HUES48 (cell line): Measurements from ENCODE around the gene ROBO3.

ENCODE experiments used
- H3K27ac ChIP-seq: one replicate; pipeline ENCODE4 v1.7.0; 2013; ENCODE audit warnings: low read depth, low read length, inconsistent platforms
- H3K27me3 ChIP-seq: 2 replicates; pipeline ENCODE4 v1.6.1; 2013; ENCODE audit warnings: mild to moderate bottlenecking, low read length; ENCODE audit not compliant: control insufficient read depth, insufficient read depth
- H3K36me3 ChIP-seq: 2 replicates; pipeline ENCODE4 v1.6.1; 2013; ENCODE audit warnings: low read length; ENCODE audit not compliant: control insufficient read depth, insufficient read depth
- H3K4me1 ChIP-seq: 2 replicates; pipeline ENCODE4 v1.6.1; 2013; ENCODE audit warnings: mild to moderate bottlenecking, low read length; ENCODE audit not compliant: control insufficient read depth, insufficient read depth
- H3K4me3 ChIP-seq: 2 replicates; pipeline ENCODE4 v1.5.1; 2013; ENCODE audit warnings: mild to moderate bottlenecking, low read depth, low read length
- H3K9ac ChIP-seq: 2 replicates; pipeline ENCODE4 v1.6.1; 2013; ENCODE audit warnings: mild to moderate bottlenecking, low read depth, low read length, moderate library complexity
- H3K9me3 ChIP-seq: 2 replicates; pipeline ENCODE4 v1.6.1; 2013; ENCODE audit warnings: low read length; ENCODE audit not compliant: control insufficient read depth, insufficient read depth

The ROBO3 gene

GRCh38 chr11:124834526-124835180 is 30.6 kb upstream of the ROBO3 start:
- Histone ChIP-seq H3K27ac (no peak overlapping the region), H3K4me3 (no peak overlapping the region), H3K27me3 (peaks cover 47% of the 10 kb centered on the region), H3K4me1 (peaks cover 4% of the 10 kb centered on the region; the same call in 1 of the 2 replicates), H3K36me3 (no peaks in the 10 kb centered on the region), H3K9me3 (no peaks in the 10 kb centered on the region), H3K9ac (no peak overlapping the region)

GRCh38 chr11:124835918-124836317 is 29.3 kb upstream of the ROBO3 start:
- Histone ChIP-seq H3K27me3 (peaks cover 59% of the 10 kb centered on the region), H3K9me3 (no peaks in the 10 kb centered on the region), H3K4me1 (peaks cover 8% of the 10 kb centered on the region), H3K27ac (no peak overlapping the region), H3K36me3 (no peaks in the 10 kb centered on the region), H3K9ac (no peak overlapping the region), H3K4me3 (no peak overlapping the region)

- H3K27me3 ChIP-seq, result peaks cover 69% of the 10 kb centered on the region
- no peak overlapping the region for H3K9ac ChIP-seq
- no peak overlapping the region for H3K27ac ChIP-seq
Observed at GRCh38 chr11:124837491-124837856, 27.8 kb upstream of the ROBO3 start.

GRCh38 chr11:124838805-124839127 is 26.5 kb upstream of the ROBO3 start:
- Histone ChIP-seq H3K4me1 (peaks cover 12% of the 10 kb centered on the region), H3K4me3 (0 out of 2 replicates have a peak overlapping the region, but pooled peaks have one; percentile 48), H3K27ac (no peak overlapping the region), H3K36me3 (no peaks in the 10 kb centered on the region), H3K9me3 (no peaks in the 10 kb centered on the region), H3K9ac (no peak overlapping the region), H3K27me3 (peaks cover 80% of the 10 kb centered on the region)

More at GRCh38 chr11:124837491-124837856, 27.8 kb upstream of the ROBO3 start:
- no peaks in the 10 kb centered on the region for H3K36me3 ChIP-seq
- peaks cover 8% of the 10 kb centered on the region for H3K4me1 ChIP-seq
- no peaks in the 10 kb centered on the region for H3K9me3 ChIP-seq
- H3K4me3 ChIP-seq, result no peak overlapping the region

GRCh38 chr11:124839128-124839971 is 25.9 kb upstream of the ROBO3 start:
- Histone ChIP-seq H3K9me3 (no peaks in the 10 kb centered on the region), H3K4me1 (peaks cover 13% of the 10 kb centered on the region), H3K36me3 (no peaks in the 10 kb centered on the region), H3K4me3 (peak overlapping the region; percentile 48), H3K27me3 (peaks cover 86% of the 10 kb centered on the region), H3K27ac (no peak overlapping the region), H3K9ac (no peak overlapping the region)

- H3K4me3 ChIP-seq, result peak overlapping the region; percentile 48
- H3K36me3 ChIP-seq, result no peaks in the 10 kb centered on the region
- peaks cover 19% of the 10 kb centered on the region for H3K4me1 ChIP-seq
- no peak overlapping the region for H3K9ac ChIP-seq
- no peaks in the 10 kb centered on the region for H3K9me3 ChIP-seq
- H3K27me3 ChIP-seq, result peaks cover 94% of the 10 kb centered on the region
- no peak overlapping the region for H3K27ac ChIP-seq
Observed at GRCh38 chr11:124839972-124840621, 25.1 kb upstream of the ROBO3 start.

GRCh38 chr11:124840666-124841065 is 24.6 kb upstream of the ROBO3 start:
- Histone ChIP-seq H3K9ac (no peak overlapping the region), H3K36me3 (no peaks in the 10 kb centered on the region), H3K27me3 (peaks cover 96% of the 10 kb centered on the region), H3K4me3 (no peak overlapping the region), H3K27ac (no peak overlapping the region), H3K4me1 (peaks cover 19% of the 10 kb centered on the region), H3K9me3 (no peaks in the 10 kb centered on the region)

- no peaks in the 10 kb centered on the region for H3K9me3 ChIP-seq
- H3K4me3 ChIP-seq, result no peak overlapping the region
- no peak overlapping the region for H3K27ac ChIP-seq
- no peak overlapping the region for H3K9ac ChIP-seq
- H3K36me3 ChIP-seq, result no peaks in the 10 kb centered on the region
- peaks cover 97% of the 10 kb centered on the region for H3K27me3 ChIP-seq
- H3K4me1 ChIP-seq, result peaks cover 19% of the 10 kb centered on the region
Observed at GRCh38 chr11:124841201-124841600, 24.0 kb upstream of the ROBO3 start.

- H3K9ac ChIP-seq, result no peak overlapping the region
- H3K4me3 ChIP-seq, result no peak overlapping the region
- no peaks in the 10 kb centered on the region for H3K36me3 ChIP-seq
- no peak overlapping the region for H3K27ac ChIP-seq
- peaks cover 100% of the 10 kb centered on the region for H3K27me3 ChIP-seq
- H3K9me3 ChIP-seq, result no peaks in the 10 kb centered on the region
- H3K4me1 ChIP-seq, result peaks cover 19% of the 10 kb centered on the region
Observed at GRCh38 chr11:124841840-124842239, 23.4 kb upstream of the ROBO3 start.

- Histone ChIP-seq H3K4me1 (peaks cover 16% of the 10 kb centered on the region), H3K9ac (no peak overlapping the region), H3K36me3 (no peaks in the 10 kb centered on the region), H3K9me3 (no peaks in the 10 kb centered on the region), H3K4me3 (no peak overlapping the region), H3K27ac (no peak overlapping the region), H3K27me3 (peaks cover 100% of the 10 kb centered on the region)
Observed at GRCh38 chr11:124842305-124842704, 22.9 kb upstream of the ROBO3 start.

- peaks cover 100% of the 10 kb centered on the region for H3K27me3 ChIP-seq
- peaks cover 22% of the 10 kb centered on the region for H3K4me1 ChIP-seq
- H3K4me3 ChIP-seq, result peak overlapping the region; percentile 42; the same call in 1 of the 2 replicates
- no peak overlapping the region for H3K27ac ChIP-seq
- no peak overlapping the region for H3K9ac ChIP-seq
- no peaks in the 10 kb centered on the region for H3K9me3 ChIP-seq
- H3K36me3 ChIP-seq, result no peaks in the 10 kb centered on the region
Observed at GRCh38 chr11:124843616-124843910, 21.7 kb upstream of the ROBO3 start.
